A204.1 (cell line): Measurements from ENCODE around the gene RSPH6A.
"Not testable (repeated sequence)": the region's sequence is repeated elsewhere in the genome, so short reads cannot be mapped to it uniquely, and the experiment has no call there.

Experiments used
- FAIRE-seq: peaks from 2 replicates; lab custom pipeline; 2012; peaks lifted over from hg19 to GRCh38; lab: Jason Lieb, UNC

The RSPH6A gene

DNA sequence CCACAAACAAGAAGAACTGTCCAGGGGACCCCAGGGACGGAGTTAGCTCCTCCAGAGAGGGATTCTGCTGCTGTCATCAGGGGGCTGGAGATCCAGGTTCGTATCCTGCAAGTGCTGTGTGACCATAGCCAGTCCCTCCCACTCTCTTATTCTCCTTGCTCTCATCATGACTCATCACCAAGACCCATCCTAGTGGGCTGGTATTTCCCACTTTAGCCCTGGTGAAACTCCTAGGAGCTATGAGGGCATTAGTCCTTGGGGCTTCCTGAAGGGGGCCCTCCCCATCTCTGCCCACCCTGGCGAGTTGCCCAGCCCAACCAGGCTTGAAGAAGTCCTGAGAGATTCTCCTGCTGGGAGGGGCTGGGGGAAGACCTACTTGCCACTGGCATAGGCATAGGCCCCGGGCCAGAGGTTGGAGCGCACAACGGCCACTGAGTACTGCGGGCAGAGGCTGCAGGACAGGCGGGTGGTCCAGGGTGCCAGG, 15.0 kb downstream of the RSPH6A start:
- FAIRE-seq: no peak

DNA sequence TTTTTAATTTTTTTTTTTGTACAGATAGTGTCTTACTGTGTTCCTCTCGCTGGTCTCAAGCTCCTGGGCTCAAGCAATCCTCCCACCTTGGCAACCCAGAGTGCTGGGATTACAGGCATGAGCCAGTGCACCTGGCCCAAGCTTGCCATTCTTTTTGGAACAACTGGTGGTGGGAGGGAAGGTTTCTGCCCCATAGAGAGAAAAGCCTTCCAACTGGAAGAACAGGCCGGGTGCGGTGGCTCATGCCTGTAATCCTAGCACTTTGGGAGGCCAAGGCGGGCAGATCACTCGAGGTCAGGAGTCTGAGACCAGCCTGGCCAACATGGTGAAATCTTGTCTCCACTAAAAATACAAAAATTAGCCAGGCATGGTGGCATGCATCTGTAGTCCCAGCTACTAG, 15.6 kb downstream of the RSPH6A start:
- FAIRE-seq: not testable (repeated sequence)

DNA sequence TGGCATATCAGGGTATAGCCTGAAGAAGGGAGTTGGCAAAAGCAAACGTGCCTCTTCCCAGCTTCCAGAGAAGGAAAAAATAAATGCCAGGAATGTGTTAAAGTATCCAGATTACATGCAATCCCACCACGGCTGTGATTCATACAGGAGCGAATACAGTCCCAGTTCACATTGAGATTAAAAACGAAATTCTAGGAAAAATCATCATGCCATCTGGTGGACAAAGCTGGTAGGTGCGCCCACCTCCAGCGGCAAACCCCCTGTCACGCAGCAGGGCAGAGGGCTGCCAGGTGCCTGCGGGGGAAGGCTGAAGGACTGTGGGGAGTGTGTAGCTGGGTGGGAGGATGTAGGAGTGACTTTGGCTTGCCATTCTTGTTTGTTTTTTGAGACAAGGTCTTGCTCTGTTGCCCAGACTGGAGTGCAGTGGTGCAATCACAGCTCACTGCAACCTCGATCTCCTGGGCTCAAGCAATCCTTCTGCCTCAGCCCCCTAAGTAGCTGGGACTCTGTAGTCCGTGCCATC, 16.1 kb downstream of the RSPH6A start:
- peak; percentile 75 for FAIRE-seq

DNA sequence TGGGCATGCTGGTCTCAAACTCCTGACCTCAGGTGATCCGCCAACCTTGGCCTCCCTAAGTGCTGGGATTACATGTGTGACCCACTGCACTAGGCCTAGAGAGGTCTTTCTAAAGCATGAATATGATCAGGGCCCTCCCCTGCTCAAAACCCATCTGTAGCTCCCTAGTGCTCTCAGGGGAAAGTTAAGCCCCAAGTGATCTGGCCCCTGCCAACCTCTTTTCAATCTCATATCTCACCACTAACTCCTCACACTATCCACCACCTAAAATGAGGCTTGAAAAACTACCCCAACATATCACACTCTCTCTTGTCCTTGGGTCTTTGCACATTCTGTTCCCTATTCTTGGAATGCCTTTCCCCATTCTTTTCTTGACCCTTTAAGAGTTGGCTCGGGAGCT, 20.5 kb downstream of the RSPH6A start:
- no peak for FAIRE-seq

DNA sequence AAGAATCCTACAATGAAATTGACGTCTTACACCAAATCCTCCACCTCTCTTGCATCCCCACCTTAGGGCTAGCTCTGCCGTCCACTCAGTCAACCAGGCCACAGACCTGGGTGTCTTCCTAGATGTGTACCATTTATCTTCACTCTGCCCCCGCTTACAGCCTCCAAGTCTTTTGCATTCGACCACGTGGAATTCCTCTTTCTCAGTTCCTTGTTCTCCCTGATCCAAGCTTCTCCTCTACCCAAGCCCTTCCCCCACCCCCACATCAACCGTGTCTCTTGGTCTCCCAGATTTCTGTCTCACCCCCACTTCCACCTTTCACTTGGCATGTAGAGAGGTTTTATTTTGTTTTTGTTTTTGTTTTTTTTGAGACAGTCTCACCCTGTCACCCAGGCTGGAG, 21.2 kb downstream of the RSPH6A start:
- FAIRE-seq: no peak

DNA sequence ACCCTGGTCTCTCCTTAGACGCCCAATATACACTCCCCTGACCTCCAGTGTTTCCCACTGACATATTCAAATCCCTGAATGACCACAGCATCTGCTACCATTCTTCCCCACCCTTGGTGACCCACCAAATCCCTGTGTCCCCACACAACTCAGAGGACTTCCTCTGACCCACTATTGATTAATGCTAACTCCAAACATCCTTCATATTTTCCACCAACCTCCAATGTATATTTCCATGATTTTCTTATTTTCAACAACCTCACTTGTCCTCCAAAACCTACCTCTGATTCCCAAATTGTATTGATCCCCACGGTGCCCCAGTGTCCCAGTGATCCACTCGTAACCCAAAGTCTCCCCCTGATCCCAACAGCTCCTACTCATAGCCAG, 21.9 kb downstream of the RSPH6A start:
- FAIRE-seq: no peak

DNA sequence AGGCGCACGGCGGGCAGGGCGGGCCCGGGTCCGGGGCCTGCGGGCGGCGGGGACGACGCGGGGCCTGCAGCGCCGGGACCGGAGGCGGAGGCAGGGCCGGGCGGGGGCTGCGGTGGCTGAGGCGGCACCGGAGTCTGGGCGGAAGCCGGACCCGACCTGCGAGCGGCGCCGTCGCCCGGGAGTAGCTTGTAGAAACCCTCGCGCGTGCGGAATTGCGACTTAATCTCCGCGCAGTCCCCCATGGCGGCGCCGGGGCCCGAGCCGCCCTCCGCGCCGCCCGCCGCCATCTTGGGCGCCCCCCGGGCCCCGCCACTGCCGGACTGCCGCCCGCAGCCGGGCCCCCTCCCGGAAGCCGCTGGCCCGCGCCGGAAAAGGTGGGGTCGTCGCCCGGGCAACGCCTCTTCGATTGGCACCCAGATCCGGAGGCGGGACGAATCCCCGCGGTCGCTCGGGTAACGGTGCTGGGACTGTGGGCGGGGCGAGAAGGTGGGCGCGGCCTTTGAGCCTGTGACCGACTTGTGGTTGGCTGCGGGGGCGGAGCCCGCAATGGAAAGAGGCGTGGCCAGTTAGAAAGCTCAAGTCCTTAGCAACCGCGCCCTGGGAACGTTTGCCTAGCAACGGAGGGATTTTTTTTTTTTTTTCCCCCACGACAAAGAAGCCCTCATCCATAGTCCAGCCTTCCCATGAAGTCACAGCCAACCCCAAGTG, 22.5 kb downstream of the RSPH6A start, which contains the start of gene DMWD:
TSS of gene DMWD (minus strand) at position 376 of the 708 bp plus-strand sequence. CDS start at position 287, 89 bp downstream.
- peak; percentile 99 for FAIRE-seq

DNA sequence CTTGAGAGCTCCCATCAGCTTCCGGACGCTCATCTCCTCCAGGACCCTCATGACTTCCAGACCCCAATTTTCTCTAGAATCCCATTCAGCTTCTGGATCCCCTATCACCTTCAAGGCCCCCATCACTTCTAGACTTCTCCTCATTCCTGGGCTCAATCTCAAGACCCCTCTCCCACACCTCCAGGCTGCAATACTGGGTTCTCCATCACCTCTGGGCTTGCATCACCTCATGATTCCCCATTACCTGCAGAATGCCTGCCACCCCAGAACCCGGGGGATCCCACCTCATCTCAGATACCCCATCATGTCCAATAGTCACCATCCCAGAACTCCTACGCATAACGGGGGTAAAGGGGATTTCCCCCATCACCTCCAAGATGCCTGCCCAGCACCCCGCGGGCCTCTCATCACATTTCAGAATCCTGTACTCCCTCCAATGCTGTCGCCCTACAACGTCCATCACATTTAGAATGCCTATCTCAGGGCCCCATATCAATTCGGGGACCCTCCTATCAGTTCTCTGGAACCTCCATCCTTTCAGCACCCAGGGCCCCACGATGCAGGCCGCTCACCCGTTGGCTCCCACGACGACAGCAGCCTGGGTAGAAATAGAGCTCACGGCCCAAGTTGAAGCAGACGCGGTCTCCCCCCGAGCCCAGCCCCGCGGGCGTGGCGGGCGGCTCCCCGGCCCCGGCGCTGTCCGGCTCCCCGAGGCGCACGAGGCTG, 23.2 kb downstream of the RSPH6A start:
- FAIRE-seq: no peak

DNA sequence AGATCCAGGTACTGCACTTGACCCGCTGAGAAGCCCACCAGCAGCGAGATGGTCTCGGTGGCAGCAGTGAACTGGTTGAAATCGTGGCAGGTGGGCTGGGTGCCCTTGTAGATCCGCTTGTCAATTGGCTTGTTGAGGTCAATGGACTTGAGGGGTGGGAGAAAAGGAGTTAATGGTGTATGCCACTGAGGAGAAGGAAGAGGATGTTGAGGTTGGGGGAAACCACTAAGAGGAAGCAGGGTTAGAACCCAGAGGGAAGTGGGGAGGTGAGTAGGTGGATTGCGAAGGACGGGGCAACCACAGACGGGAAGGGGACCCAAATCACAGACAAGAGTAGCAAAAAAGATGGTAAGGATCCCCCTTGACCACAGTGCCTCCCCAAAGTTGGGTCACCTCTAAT, 24.2 kb downstream of the RSPH6A start:
- FAIRE-seq: no peak

DNA sequence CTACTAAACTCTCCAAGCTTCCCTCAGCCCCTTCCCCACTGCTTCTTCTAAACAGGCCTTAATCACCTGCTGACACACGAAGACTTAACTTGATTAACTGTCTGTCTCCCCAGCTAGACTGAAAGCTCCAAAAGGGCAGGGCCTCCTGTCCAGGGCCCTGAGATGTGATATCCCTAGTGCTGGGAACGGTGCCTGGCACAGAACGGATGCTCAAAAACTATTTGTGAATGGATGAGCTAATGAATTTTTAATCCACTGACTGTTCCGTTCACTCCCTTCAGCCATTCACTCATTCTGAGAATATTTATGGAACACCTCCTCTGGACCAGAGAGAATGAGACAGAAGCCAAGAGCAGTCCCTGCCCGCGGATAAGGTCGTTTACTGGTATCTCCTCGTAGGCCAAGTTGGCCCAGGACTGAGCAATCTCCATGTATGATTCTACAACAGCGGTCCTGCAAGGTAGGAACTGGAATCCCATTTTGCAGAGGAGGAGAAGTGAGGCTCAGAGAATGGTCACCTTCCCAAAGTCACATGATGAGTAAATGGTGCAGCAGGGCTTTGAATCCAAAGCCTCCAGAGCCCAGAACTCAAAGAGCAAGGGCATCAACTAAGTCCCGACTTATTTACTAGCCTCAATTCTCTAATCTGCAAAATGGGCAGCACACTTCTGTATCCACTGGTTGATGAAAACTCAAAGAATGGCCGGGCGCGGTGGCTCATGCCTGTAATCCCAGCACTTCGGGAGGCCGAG, 25.9 kb downstream of the RSPH6A start:
- FAIRE-seq: no peak

DNA sequence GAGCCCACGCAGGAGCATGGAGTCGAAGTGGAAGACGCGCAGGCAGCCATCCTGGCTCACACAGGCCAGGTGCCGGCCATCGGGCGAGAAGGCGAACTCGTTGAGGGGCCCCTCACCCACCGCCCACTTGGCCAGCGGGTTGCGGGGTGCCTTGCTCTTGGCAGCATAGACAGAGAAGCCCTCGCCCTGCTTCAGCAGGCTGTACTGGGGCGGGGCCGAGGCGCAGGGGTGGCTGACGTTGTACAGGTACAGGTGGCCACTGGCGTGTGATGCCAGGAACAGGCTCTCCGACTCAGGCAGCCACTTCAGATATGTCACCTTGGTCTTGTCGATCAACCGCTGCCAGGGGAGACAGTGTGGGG, 28.6 kb downstream of the RSPH6A start:
- no peak for FAIRE-seq

DNA sequence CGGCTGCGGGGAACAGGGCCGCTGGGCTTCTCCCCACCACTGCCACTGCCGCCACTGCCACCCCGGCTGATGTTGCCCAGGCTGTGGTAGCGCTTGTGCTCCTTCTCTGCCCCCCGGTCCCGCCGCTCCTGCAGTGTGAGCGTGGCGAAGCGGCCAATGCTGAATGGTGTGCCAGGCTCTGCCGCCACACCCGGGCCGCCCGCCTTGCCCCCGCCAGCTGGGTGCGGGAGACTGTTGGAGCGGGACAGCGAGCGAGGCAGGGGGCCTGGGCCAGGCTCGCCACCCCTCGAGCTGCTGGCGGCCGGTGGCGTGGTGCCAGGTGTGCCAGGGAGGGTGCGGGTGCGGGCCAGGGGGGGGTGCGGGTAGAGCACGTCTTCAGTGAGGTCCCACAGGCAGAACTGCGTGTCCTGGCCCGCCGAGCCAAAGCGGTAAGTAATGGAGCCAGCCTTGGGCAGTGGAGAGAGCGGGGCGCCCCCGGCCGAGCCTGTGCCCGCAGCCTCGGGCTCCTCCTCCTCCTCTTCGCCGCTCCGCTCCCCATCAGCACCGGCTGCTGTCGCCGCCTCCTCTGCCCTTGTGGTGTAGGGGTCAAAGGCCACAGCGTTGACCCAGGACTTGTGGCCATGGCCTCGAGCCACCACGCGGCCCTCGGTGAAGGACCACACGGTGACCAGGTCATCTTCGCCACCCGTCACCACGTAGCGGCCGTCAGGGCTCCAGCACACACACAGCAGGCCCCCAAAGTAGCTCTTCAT, 29.2 kb downstream of the RSPH6A start:
- FAIRE-seq: no peak

DNA sequence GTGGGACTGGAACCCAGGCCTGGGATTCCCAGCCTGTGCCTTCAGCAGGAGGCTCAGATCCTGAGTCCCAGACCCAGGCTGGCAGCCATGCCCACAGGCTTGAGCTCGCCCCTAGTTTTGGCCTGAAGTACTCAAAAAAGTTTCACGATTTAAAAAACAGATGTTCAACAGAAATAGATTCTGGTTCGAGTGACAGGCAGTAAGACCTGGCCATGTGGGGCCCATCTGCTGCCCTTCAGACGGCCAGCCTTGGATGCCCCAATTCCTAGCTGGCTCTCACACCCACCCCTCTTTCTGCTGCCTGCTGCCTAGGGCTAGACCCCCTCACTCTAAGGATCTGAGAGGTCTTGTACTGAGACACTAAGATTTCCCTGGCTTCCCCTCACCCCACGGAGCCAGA, 30.0 kb downstream of the RSPH6A start:
- no peak for FAIRE-seq

DNA sequence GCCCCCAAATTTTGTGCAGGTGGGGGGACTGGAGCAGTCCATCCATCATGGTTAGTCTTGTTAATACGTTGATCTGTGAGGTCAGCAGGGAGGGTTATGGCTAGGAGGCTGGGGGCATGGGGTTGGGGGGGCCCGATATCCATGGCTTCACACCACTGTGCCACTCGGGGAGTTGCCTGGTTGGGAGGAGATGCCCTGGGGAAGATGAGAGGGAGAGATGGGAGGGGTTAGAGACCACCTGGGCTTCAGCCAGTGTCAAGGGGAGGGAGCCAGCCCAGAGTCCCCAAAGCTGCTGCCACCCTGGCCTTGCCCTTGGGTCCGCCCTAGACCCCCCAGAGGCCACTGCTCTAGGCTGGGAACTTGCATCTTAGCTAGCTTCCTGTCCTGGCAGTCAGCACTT, 31.0 kb downstream of the RSPH6A start:
- FAIRE-seq: no peak

DNA sequence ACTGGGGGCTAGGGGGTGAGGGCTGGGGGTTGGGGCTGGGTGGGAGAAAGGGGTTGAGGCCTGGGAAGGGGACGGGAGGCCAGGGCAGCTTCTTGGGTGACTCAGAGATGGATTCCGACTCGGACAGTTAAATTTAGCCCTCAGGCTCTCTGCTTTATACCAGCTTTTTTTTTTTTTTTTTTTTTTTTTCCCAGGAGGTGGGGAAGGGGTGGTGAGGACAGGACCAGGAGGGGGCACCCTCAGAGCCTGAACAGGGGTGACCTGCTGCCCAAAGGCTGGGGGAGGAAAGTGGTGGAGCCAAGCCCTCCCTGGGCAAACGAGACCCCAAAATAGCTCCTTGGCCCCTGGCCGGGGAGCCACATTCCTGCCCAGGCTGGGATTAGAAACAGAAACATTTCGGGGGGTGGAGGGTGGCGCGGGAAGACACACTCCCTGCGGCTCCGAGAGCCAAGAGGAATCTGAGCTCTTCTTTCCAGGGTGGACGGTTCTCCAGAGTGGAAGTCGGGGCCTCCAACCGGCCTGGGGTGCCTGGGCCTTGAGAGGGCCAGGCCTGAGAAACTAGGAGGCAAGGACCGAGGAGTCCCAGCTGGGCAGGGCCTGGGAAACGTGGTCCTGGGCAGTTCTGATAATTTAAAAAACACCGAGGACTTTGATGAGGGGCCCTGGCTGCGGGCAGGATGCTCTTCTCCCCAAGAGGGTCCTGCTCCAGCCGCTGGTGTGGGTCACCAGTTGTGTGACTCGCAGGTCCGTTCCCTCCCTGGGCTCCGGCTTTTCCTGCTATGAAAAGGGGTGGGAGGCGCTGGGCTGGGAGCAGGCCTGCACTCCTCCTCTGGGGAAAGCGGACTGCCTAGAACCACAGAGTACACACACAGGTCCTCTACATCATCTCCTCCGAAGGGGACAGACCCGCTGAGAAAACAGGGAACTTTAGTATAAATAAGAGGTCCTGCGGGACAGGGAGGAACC, 32.0 kb downstream of the RSPH6A start:
- FAIRE-seq: no peak

DNA sequence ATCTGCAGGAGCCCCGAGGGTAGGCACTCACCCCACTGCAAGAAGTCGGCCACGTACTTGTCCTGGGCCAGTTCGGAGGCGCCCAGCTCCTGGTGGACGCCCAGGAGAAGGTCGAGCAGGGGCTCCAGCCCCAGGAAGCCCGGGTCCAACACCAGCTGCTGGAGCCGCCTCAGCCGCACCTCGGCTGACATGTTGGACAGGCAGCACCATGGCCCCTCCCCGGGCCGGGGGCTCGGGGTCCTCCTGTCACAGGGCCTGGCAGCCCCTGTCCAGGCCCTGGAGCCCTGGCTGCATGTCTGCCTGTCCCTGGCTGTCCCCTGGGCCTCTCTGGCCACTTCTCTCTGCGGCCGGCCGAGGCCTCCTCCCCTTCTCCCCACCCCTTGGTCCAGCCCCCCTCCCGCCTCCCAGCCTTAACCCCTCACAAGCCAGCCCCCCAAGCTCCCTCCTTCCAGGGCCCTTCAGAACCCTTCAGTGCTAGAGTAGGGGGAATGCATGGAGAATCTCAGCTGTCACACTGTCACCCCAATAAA, 32.9 kb downstream of the RSPH6A start, which contains the start of gene DMPK:
TSS of gene DMPK (minus strand) at position 329 of the 530 bp plus-strand sequence. CDS start at position 191, 138 bp downstream.
- no peak for FAIRE-seq

DNA sequence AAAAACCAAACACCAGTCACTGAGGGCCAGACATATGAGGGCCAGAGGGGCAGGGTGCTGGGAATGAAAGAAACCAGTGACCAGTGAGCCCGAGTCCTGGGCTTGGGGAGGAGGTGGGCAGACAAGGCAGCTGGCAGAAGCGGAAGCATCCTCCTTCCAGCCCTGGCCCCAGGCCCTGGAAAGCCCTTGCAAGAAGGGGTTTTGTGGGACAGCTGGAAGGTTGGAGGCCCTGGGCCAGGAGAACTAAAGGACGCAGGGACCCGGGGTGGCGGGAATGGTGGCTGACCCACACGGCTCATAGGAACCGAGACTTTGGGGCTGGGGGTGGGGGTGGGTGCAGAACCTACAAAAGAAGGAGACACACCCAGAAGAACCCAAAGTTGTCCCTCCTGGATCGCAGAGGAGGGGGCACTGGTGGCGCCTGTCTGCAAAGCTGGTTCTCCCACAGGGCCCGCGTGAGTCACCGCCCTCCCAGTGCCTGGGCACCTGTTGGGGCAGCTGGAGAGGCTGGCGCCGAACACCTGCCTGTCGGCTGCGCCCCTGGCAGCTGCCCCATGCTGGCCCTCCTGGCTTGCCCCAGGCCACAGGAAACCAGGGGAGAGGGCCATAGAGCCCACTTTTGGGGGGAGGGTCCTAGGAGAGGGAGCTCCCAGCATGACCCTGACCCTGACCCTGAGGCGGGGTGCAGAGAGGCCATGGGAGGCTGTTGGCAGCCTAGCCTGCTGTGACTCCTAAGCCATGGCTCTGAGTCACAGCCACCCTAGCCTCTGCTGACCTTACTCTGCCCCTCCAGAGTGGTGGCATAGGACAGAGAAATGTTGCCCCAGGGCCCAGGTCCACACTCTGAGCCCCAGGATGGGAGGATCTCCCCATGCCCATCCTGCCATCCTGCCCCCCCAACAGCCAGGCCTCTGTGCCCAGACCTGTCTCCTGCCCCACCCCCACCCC, 33.6 kb downstream of the RSPH6A start:
- no peak for FAIRE-seq

DNA sequence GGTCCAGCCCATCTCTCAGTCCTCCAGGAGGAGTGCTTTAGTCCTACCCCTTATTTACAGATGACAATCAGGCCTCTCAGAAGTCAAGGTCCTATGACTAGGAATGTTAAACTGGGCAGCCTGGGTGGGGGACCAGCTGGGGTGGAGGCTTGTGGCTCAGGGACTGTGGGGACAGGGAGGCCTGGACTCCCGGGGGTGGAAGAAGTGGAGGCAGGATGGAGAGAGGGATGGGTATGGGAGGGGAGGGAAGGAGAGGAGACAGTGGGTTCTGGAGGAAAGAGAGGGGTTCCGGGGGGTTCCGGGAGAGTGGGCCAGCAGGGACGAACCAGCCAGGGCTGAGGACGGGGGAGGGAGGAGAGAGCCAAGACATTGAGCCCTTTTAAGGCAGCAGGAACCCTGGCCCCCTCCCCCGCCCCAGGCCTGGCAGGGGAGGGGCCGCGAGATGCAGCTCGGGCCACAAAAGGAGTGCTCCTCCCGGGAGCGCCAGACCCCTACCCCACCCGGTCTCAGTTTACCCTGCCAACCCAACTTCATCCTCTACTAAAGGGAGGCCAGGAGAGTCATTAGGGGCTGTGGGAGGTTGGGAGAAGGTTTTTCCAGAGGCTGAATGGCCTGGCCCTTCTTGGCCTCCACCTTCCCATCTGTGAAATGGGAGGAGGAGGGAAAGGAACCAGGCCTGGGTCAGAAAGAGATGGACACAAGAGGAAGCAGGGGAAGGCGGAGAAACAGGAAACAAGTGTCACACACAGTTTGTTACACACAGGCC, 34.5 kb downstream of the RSPH6A start:
- no peak for FAIRE-seq

DNA sequence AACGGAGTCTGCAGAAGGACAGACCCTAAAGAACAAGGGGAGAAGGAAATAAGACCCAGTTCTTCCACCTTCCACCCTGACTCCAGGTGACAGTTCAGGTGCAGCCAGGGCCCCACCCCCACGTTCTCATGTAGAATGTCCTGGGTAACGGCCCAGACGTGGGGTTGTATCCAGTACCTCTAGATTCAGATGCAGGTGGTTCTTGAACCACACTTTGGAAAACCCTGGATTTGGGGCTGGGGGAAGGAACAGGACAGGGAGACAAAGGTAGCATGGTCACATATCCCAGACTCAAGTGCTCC, 35.0 kb downstream of the RSPH6A start:
- FAIRE-seq: no peak
